IMR-90 (cell line): ENCODE measurements around the gene NPTX2. TPM values are rescaled to one million over a fixed set of nuclear protein-coding genes. Genes with fewer than 3 reads are reported as not detected.

Experiments used
- ATAC-seq: fragments of 200-7000 bp; cut with Tn5 transposase; 2 replicates; pipeline ENCODE4 v1.9.1; 2020; ENCODE audit warnings: low read depth, mild to moderate bottlenecking, moderate library complexity
- BruUV-seq: library from RNA; stranded (reverse); fragments of 400-500 nt; replicated peaks from 2 replicates; lab custom pipeline; 2021; lab: Mats Ljungman, UMichigan
- CTCF ChIA-PET: fragments of 300-600 bp; formaldehyde crosslinking; extraction: SDS; loops from one replicate; lab custom pipeline; 2021; ENCODE audit warnings: antibody characterized with exemption; lab: Yijun Ruan, JAX
- POLR2A ChIA-PET: fragments of 300-600 bp; sonication (Branson Sonifier 250); formaldehyde crosslinking; loops from one replicate; lab custom pipeline; 2022; ENCODE audit warnings: antibody characterized with exemption; ENCODE audit not compliant: unreplicated experiment; lab: Charles Lee
- DNase-seq: peaks from one replicate; pipeline ENCODE4 v3.0.0; 2013
- H2AFZ ChIP-seq: replicated peaks from 2 replicates; pipeline ENCODE3; 2013; ENCODE audit warnings: low read length, mild to moderate bottlenecking; ENCODE audit not compliant: poor library complexity
- H2AK5ac ChIP-seq: 2 replicates; pipeline ENCODE4 v1.6.1; 2013; ENCODE audit warnings: low read depth, low read length, inconsistent platforms
- H2AK9ac ChIP-seq: replicated peaks from 2 replicates; pipeline ENCODE3; 2013; ENCODE audit warnings: mild to moderate bottlenecking, low read depth, low read length, moderate library complexity; ENCODE audit not compliant: poor library complexity
- H2BK120ac ChIP-seq: 2 replicates; pipeline ENCODE4 v1.6.1; 2013; ENCODE audit warnings: low read depth, low read length, inconsistent platforms
- H2BK15ac ChIP-seq: 3 replicates; pipeline ENCODE4 v1.6.1; 2013; ENCODE audit warnings: low read depth, low read length, inconsistent platforms
- H2BK20ac ChIP-seq: 2 replicates; pipeline ENCODE4 v1.6.1; 2013; ENCODE audit warnings: low read depth, mild to moderate bottlenecking, inconsistent platforms, low read length, moderate library complexity
- H2BK5ac ChIP-seq: 2 replicates; pipeline ENCODE4 v1.6.1; 2013; ENCODE audit warnings: mild to moderate bottlenecking, low read depth, low read length, inconsistent platforms; ENCODE audit not compliant: poor library complexity, severe bottlenecking
- H3K14ac ChIP-seq: replicated peaks from 2 replicates; pipeline ENCODE4 v1.6.1; 2013; ENCODE audit warnings: low read depth, low read length, inconsistent platforms
- H3K18ac ChIP-seq: 2 replicates; pipeline ENCODE4 v1.6.1; 2013; ENCODE audit warnings: low read depth, low read length, control low read depth
- H3K23ac ChIP-seq: 2 replicates; pipeline ENCODE4 v1.6.1; 2013; ENCODE audit warnings: low read depth, low read length, inconsistent platforms
- H3K27ac ChIP-seq: 2 replicates; pipeline ENCODE4 v1.5.1; 2013; ENCODE audit warnings: mild to moderate bottlenecking, control low read depth, low read length; ENCODE audit not compliant: insufficient read depth
- H3K27me3 ChIP-seq: 2 replicates; pipeline ENCODE4 v1.6.1; 2013; ENCODE audit warnings: low read length; ENCODE audit not compliant: control insufficient read depth, insufficient read depth
- H3K36me3 ChIP-seq: 2 replicates; pipeline ENCODE4 v1.6.1; 2013; ENCODE audit warnings: low read length, mixed read lengths; ENCODE audit not compliant: control insufficient read depth, insufficient read depth
- H3K4ac ChIP-seq: 2 replicates; pipeline ENCODE4 v1.6.1; 2013; ENCODE audit warnings: low read depth, low read length, inconsistent platforms
- H3K4me1 ChIP-seq: 2 replicates; pipeline ENCODE4 v1.6.1; 2013; ENCODE audit warnings: low read length, mixed read lengths; ENCODE audit not compliant: control insufficient read depth, insufficient read depth
- H3K4me2 ChIP-seq: 2 replicates; pipeline ENCODE4 v1.6.1; 2013; ENCODE audit warnings: low read depth, mild to moderate bottlenecking, control low read depth, low read length, moderate library complexity
- H3K4me3 ChIP-seq: 2 replicates; pipeline ENCODE4 v1.5.1; 2013; ENCODE audit warnings: low read depth, mild to moderate bottlenecking, control low read depth, low read length, moderate library complexity; ENCODE audit not compliant: insufficient read depth
- H3K56ac ChIP-seq: 2 replicates; pipeline ENCODE4 v1.6.1; 2013; ENCODE audit warnings: low read length, inconsistent platforms; ENCODE audit not compliant: insufficient read depth; ENCODE audit errors: extremely low read depth
- H3K79me1 ChIP-seq, 2 experiments: 2 replicates each; pipeline ENCODE4 v1.6.1; 2013; ENCODE audit warnings: low read length in 2 of 2, inconsistent platforms in 1 of 2, low read depth in 1 of 2
- H3K9ac ChIP-seq: 2 replicates; pipeline ENCODE4 v1.6.1; 2013; ENCODE audit warnings: low read depth, low read length, control low read depth
- H3K9me1 ChIP-seq: 2 replicates; pipeline ENCODE4 v1.6.1; 2013; ENCODE audit warnings: low read length, inconsistent platforms; ENCODE audit not compliant: insufficient read depth
- H3K9me3 ChIP-seq: 2 replicates; pipeline ENCODE4 v1.6.1; 2013; ENCODE audit warnings: low read length; ENCODE audit not compliant: control insufficient read depth, insufficient read depth
- H4K20me1 ChIP-seq: 2 replicates; pipeline ENCODE4 v1.6.1; 2013; ENCODE audit warnings: low read length, inconsistent platforms; ENCODE audit not compliant: insufficient read depth
- H4K5ac ChIP-seq: 2 replicates; pipeline ENCODE4 v1.6.1; 2013; ENCODE audit warnings: mild to moderate bottlenecking, low read depth, low read length, control low read depth
- H4K8ac ChIP-seq, 2 experiments: 2 replicates each; pipeline ENCODE4 v1.6.1; 2013; ENCODE audit warnings: low read depth in 2 of 2, low read length in 2 of 2, control low read depth in 1 of 2, inconsistent platforms in 1 of 2
- H4K91ac ChIP-seq: 2 replicates; pipeline ENCODE4 v1.6.1; 2013; ENCODE audit warnings: low read depth, low read length, inconsistent platforms; ENCODE audit not compliant: insufficient read depth
- BHLHE40 ChIP-seq: fragments of 150-350 bp; IDR thresholded peaks from 2 replicates; pipeline ENCODE4 v1.6.1; 2016; ENCODE audit warnings: mild to moderate bottlenecking, low read depth, low read length
- MAFK ChIP-seq: IDR thresholded peaks from 2 replicates; pipeline ENCODE4 v1.6.1; 2012; ENCODE audit warnings: low read depth, low read length, improper control_type of control experiment
- MAZ ChIP-seq: IDR thresholded peaks from 2 replicates; pipeline ENCODE4 v1.6.1; 2012; ENCODE audit warnings: low read depth, mild to moderate bottlenecking, low read length, improper control_type of control experiment, moderate library complexity, borderline replicate concordance
- WGBS, 2 experiments: methylation state at CpG; one replicate each; pipeline versions ENCODE4 v1.1.5 to v1.1.7; 2013; ENCODE audit warnings: missing lambda C conversion rate in 2 of 2; ENCODE audit not compliant: insufficient read length in 1 of 2; ENCODE audit errors: extremely low coverage in 2 of 2; 5-methylcytosine and 5-hydroxymethylcytosine counted together
- dilution Hi-C: fragments of 300-500 bp; cut with HindIII; formaldehyde crosslinking; loops from one replicate; pipeline ENCODE4 v1.14.3; 2018; ENCODE audit warnings: low sequenced_read_pairs; ENCODE audit not compliant: unreplicated experiment
- in situ Hi-C: fragments of 300-500 bp; cut with MboI; formaldehyde crosslinking; loops from 3 replicates; pipeline ENCODE4 v1.14.3; 2019; ENCODE audit warnings: low sequenced_read_pairs, inconsistent platforms, mixed read lengths
- intact Hi-C: fragments of 100-400 bp; cut with micrococcal nuclease; formaldehyde crosslinking; loops from 2 replicates; pipeline ENCODE4 v1.10.0; 2022
- polyA plus RNA-seq, 3 experiments: library from polyadenylated mRNA; depleted of rRNA; stranded (reverse); fragments of >200 nt; gene quantifications; 2 replicates each; pipeline ENCODE4 v1.2.3, GENCODE V29; 2012; ENCODE audit warnings: low replicate concordance in 1 of 3
- total RNA-seq: library from RNA; depleted of rRNA; stranded (reverse); fragments of >200 nt; gene quantifications from 2 replicates; pipeline ENCODE4 v1.2.3, GENCODE V29; 2012

NPTX2 gene
- total and polyA plus RNA-seq, 2 of the 4 experiments (the other 2 are of a cell fraction): under 0.01 to 0.03 TPM

DNA sequence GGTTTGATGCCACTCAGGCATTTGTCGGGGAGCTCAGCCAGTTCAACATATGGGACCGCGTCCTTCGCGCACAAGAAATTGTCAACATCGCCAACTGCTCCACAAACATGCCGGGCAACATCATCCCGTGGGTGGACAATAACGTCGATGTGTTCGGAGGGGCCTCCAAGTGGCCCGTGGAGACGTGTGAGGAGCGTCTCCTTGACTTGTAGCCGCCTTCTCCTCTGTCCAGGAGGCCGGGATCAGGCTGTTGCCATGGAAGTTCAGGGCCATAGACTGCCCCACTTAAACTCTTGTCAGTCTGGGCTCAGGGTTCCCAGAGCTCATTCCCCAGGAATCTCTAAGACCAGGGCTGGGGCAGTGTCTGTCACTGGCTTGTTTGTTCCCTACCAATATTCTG is 11.3 kb downstream of the NPTX2 start:
- WGBS, 2 experiments: 82% methylated on average over 13 of the region's 16 CpGs; no CpG with 5 or more reads in 1 of the 2 experiments

More for the DNA sequence above, 11.3 kb downstream of the NPTX2 start:
- no peak overlapping the region for H4K5ac ChIP-seq
- no peaks in the 10 kb centered on the region for H3K27me3 ChIP-seq
- POLR2A ChIA-PET: no interaction called here
- DNase-seq (no peak), ATAC-seq (no peak)
- TF ChIP-seq MAFK (no peak), MAZ (no peak), BHLHE40 (no peak)
- H2BK5ac ChIP-seq: no peak overlapping the region
- no peak overlapping the region for H3K56ac ChIP-seq
- no peaks in the 10 kb centered on the region for H3K4me1 ChIP-seq
- no peak overlapping the region for H3K23ac ChIP-seq
- no peak overlapping the region for H3K4me3 ChIP-seq
- no peaks in the 10 kb centered on the region for H3K79me1 ChIP-seq
- no peak overlapping the region for H4K8ac ChIP-seq
- no peak overlapping the region for H3K4me2 ChIP-seq
- no peak overlapping the region for H2BK120ac ChIP-seq
- no peak overlapping the region for H3K27ac ChIP-seq
- H2AFZ ChIP-seq: no peak overlapping the region
- H2AK9ac ChIP-seq: no peak overlapping the region
- H3K36me3 ChIP-seq: no peaks in the 10 kb centered on the region
- no peak overlapping the region for H2AK5ac ChIP-seq
- H3K9ac ChIP-seq: no peak overlapping the region
- H3K18ac ChIP-seq: no peak overlapping the region
- no peak overlapping the region for H4K91ac ChIP-seq
- BruUV-seq: no TSS peak
- H3K4ac ChIP-seq: no peak overlapping the region
- no peak overlapping the region for H2BK15ac ChIP-seq
- in situ Hi-C loops: no loop called here
- H3K9me1 ChIP-seq: no peaks in the 10 kb centered on the region
- CTCF ChIA-PET: no interaction called here
- no peaks in the 10 kb centered on the region for H4K20me1 ChIP-seq
- intact Hi-C loops: no loop called here
- dilution Hi-C loops: no loop called here
- peaks cover 27% of the 10 kb centered on the region for H3K9me3 ChIP-seq
- H2BK20ac ChIP-seq: no peak overlapping the region
- H3K14ac ChIP-seq: no peak overlapping the region
